Measurements from ENCODE around the gene RRH.

GRCh38 chr4:109876634-109877265, 49.0 kb downstream of the RRH start:
- no peak for TF ChIP-seq CTCF (IDR thresholded peaks at IDR 0.05; ENCODE audit: insufficient read depth, low read length, poor library complexity, severe bottlenecking)
- TF ChIP-seq EZH2phosphoT487 (conservative IDR thresholded peaks at IDR 0.05; ENCODE audit: low read length): no peak
